ENCODE measurements around the gene BEGAIN. TPM values are rescaled to one million over a fixed set of nuclear protein-coding genes. Genes with fewer than 3 reads are reported as not detected.

BEGAIN gene
- total and polyA plus RNA-seq, 2 donors (not counting 3 experiments of a cell fraction or from before 2014, with no cell fraction given), result 0.49 TPM; not detected in 1

GRCh38 chr14:100585448-100586152, 1.6 kb downstream of the BEGAIN start:
- H3K9me3 ChIP-seq (replicated peaks; ENCODE audit: control insufficient read depth, insufficient read depth, low read length), result no peaks in the 10 kb centered on the region
- H2AFZ ChIP-seq (ENCODE audit: low read depth, low read length), result no peak overlapping the region
- peaks cover 11 to 13% of the 10 kb centered on the region in 2 experiments for H3K27me3 ChIP-seq (ENCODE audit: control insufficient read depth in 2 of 2, insufficient read depth in 2 of 2, low read length in 2 of 2)
- H3K9me1 ChIP-seq (replicated peaks; ENCODE audit: control insufficient read depth, extremely low read depth, insufficient read depth, low read length), result no peaks in the 10 kb centered on the region
- no peak for DNase-seq (ENCODE audit: low read depth, low spot score)
- POLR2A ChIA-PET, result no interaction called here
- no peak for FAIRE-seq
- intact Hi-C loops (cut with micrococcal nuclease), result no loop called here
- H3K4me1 ChIP-seq (ENCODE audit: control insufficient read depth, extremely low read depth, insufficient read depth, low read length), result peaks cover 6% of the 10 kb centered on the region
- CTCF ChIA-PET, result no interaction called here
- no peaks in the 10 kb centered on the region for H3K36me3 ChIP-seq (ENCODE audit: control insufficient read depth in 2 of 2, extremely low read depth in 1 of 2, insufficient read depth in 2 of 2, low read length in 2 of 2)
- no peak overlapping the region for H3K9ac ChIP-seq (replicated peaks; ENCODE audit: extremely low read depth, insufficient read depth, low read length)
- no peak overlapping the region for H3K4me3 ChIP-seq (replicated peaks in 1 of 3; ENCODE audit: insufficient read depth in 1 of 3, low read depth in 1 of 3, low read length in 3 of 3)
- H4K20me1 ChIP-seq (replicated peaks; ENCODE audit: control insufficient read depth, extremely low read depth, insufficient read depth, low read length), result no peaks in the 10 kb centered on the region
- H3K4me2 ChIP-seq (ENCODE audit: insufficient read depth, low read length), result no peak overlapping the region
- no TSS peak for BruUV-seq (replicated peaks)
- TF ChIP-seq MYC (IDR thresholded peaks at IDR 0.05; ENCODE audit: low read depth, low read length) (no peak), FOS (IDR thresholded peaks at IDR 0.05; ENCODE audit: borderline replicate concordance, insufficient read depth, low read length) (no peak), MAX (IDR thresholded peaks at IDR 0.05; ENCODE audit: insufficient read depth, insufficient read length) (no peak), EZH2 (IDR thresholded peaks at IDR 0.05; ENCODE audit: borderline replicate concordance, low read depth, low read length, severe bottlenecking) (no peak), GATA2 (IDR thresholded peaks at IDR 0.05; ENCODE audit: insufficient read depth, insufficient read length, low read depth, low read length) (no peak), CTCF (IDR thresholded peaks at IDR 0.05; ENCODE audit: extremely low read depth in 1 of 2, insufficient read depth in 1 of 2, low read depth in 1 of 2, low read length in 2 of 2) (no peak), JUN (IDR thresholded peaks at IDR 0.05; ENCODE audit: borderline replicate concordance, insufficient read depth, insufficient read length, low read depth) (no peak)
- no peak overlapping the region for H3K27ac ChIP-seq (ENCODE audit: insufficient read depth, low read depth, low read length)
- H3K79me2 ChIP-seq (ENCODE audit: control insufficient read depth, insufficient read depth, low read length), result no peaks in the 10 kb centered on the region
- dilution Hi-C loops (cut with MboI; ENCODE audit: extremely low pct_ligation_motif_present, low sequenced_read_pairs), result no loop called here
